HCT116 (cell line): Measurements from ENCODE around the gene PTGIS. TPM values are rescaled to one million over a fixed set of nuclear protein-coding genes. Genes with fewer than 3 reads are reported as not detected.

Experiments
- ATAC-seq: fragments of 200-7000 bp; cut with Tn5 transposase; 2 replicates; pipeline ENCODE4 v1.9.1; 2020; ENCODE audit warnings: mild to moderate bottlenecking, moderate library complexity
- BruUV-seq: library from RNA; stranded (reverse); fragments of 400-500 nt; replicated peaks from 2 replicates; lab custom pipeline; 2021; lab: Mats Ljungman, UMichigan
- CTCF ChIA-PET: fragments of 300-600 bp; sonication (Branson Sonifier 250); formaldehyde crosslinking; loops from one replicate; lab custom pipeline; 2021; ENCODE audit warnings: antibody characterized with exemption; lab: Charles Lee
- POLR2A ChIA-PET: fragments of 300-600, 350-600 bp; sonication (Branson Sonifier 250); formaldehyde crosslinking; loops from one replicate; lab custom pipeline; 2021; ENCODE audit warnings: antibody characterized with exemption; lab: Charles Lee
- RAD21 ChIA-PET, 2 experiments: fragments of 300-600 bp; sonication (Branson Sonifier 250); formaldehyde crosslinking; loops; one replicate each; lab custom pipeline; 2023; ENCODE audit warnings: low total read pairs in 2 of 2; ENCODE audit not compliant: uncharacterized antibody in 2 of 2, unreplicated experiment in 2 of 2, low non-redundant PET in 1 of 2; lab: Charles Lee
- DNase-seq: peaks from one replicate; pipeline ENCODE4 v3.0.0-alpha.2; 2010; ENCODE audit warnings: low read depth, low spot score
- H2AFZ ChIP-seq: fragments of 200-600 bp; shearing (Covaris generic), sonication (generic); 2 replicates; pipeline ENCODE4 v1.6.1; 2017; ENCODE audit warnings: low read depth, mixed run types, mixed read lengths, antibody characterized with exemption, low read length; ENCODE audit not compliant: poor library complexity, severe bottlenecking
- H3K27ac ChIP-seq: 2 replicates; pipeline ENCODE4 v1.5.1; 2012; ENCODE audit warnings: low read depth, low read length
- H3K27me3 ChIP-seq: fragments of 200-600 bp; sonication (generic); 2 replicates; pipeline ENCODE4 v1.6.1; 2016; ENCODE audit warnings: mixed run types, low read length, mixed read lengths; ENCODE audit not compliant: insufficient read depth
- H3K36me3 ChIP-seq, 2 experiments: fragments of 200-500 bp in 1 of 2; fragments of 200-600 bp in 1 of 2; sonication (Bioruptor generic) in 1 of 2; sonication (generic) in 1 of 2; 2 replicates each; pipeline versions ENCODE4 v1.5.1 to v1.6.1; 2014 to 2016; ENCODE audit warnings: low read length in 2 of 2, inconsistent platforms in 1 of 2, mixed read lengths in 1 of 2, mixed run types in 1 of 2; ENCODE audit not compliant: insufficient read depth in 2 of 2, control insufficient read depth in 1 of 2
- H3K4me1 ChIP-seq, 2 experiments: fragments of 200-600 bp in 1 of 2; sonication (generic) in 1 of 2; 2 replicates each; pipeline versions ENCODE4 v1.5.1 to v1.6.1; 2012 to 2017; ENCODE audit warnings: low read length in 2 of 2, inconsistent platforms in 1 of 2, mild to moderate bottlenecking in 1 of 2, mixed read lengths in 1 of 2, mixed run types in 1 of 2, moderate library complexity in 1 of 2; ENCODE audit not compliant: insufficient read depth in 2 of 2, control insufficient read depth in 1 of 2
- H3K4me2 ChIP-seq: fragments of 200-600 bp; sonication (generic); 2 replicates; pipeline ENCODE4 v1.6.1; 2017; ENCODE audit warnings: mixed run types, low read length, mixed read lengths
- H3K4me3 ChIP-seq, 2 experiments: fragments of 200-600 bp in 1 of 2; sonication (generic) in 1 of 2; replicated peaks in 1 of 2; 2 replicates each; pipeline ENCODE4 v1.5.1; 2011 to 2016; ENCODE audit warnings: low read length in 2 of 2, control low read depth in 1 of 2, low read depth in 1 of 2, mild to moderate bottlenecking in 1 of 2, mixed read lengths in 1 of 2, mixed run types in 1 of 2
- H3K79me2 ChIP-seq: fragments of 200-600 bp; sonication (generic); 2 replicates; pipeline ENCODE4 v1.6.1; 2017; ENCODE audit warnings: mild to moderate bottlenecking, mixed run types, low read length, moderate library complexity, mixed read lengths; ENCODE audit not compliant: insufficient read depth
- H3K9ac ChIP-seq: fragments of 200-600 bp; sonication (generic); 2 replicates; pipeline ENCODE4 v1.6.1; 2016; ENCODE audit warnings: low read length, mixed read lengths
- H3K9me2 ChIP-seq: fragments of 200-600 bp; sonication (generic), shearing (Covaris generic); 2 replicates; pipeline ENCODE4 v1.6.1; 2017; ENCODE audit warnings: mixed run types, mild to moderate bottlenecking, moderate library complexity; ENCODE audit not compliant: insufficient read depth
- H3K9me3 ChIP-seq, 2 experiments: fragments of 200-500 bp in 1 of 2; fragments of 200-600 bp in 1 of 2; sonication (Bioruptor generic) in 1 of 2; sonication (generic) in 1 of 2; 2 replicates each; pipeline ENCODE4 v1.6.1; 2014 to 2017; ENCODE audit warnings: low read length in 2 of 2, mixed read lengths in 2 of 2, inconsistent platforms in 1 of 2, low read depth in 1 of 2, mild to moderate bottlenecking in 1 of 2, mixed run types in 1 of 2, moderate library complexity in 1 of 2; ENCODE audit not compliant: control insufficient read depth in 1 of 2, insufficient read depth in 1 of 2
- H4K20me1 ChIP-seq: fragments of 200-600 bp; sonication (generic), shearing (Covaris generic); 2 replicates; pipeline ENCODE4 v1.6.1; 2017; ENCODE audit warnings: mixed run types, mild to moderate bottlenecking, moderate library complexity; ENCODE audit not compliant: insufficient read depth
- ELF1 ChIP-seq: IDR thresholded peaks from 2 replicates; pipeline ENCODE4 v1.6.1; 2012; ENCODE audit warnings: low read depth, borderline replicate concordance
- EZH2 ChIP-seq: fragments of 200-600 bp; sonication (generic); IDR thresholded peaks from 2 replicates; pipeline ENCODE4 v1.6.1; 2017; ENCODE audit warnings: antibody characterized with exemption, mixed run types
- EZH2phosphoT487 ChIP-seq: fragments of 200-600 bp; IDR thresholded peaks from 2 replicates; pipeline ENCODE4 v1.6.1; 2018; ENCODE audit warnings: antibody characterized with exemption, borderline replicate concordance
- JUND ChIP-seq: IDR thresholded peaks from 2 replicates; pipeline ENCODE4 v1.6.1; 2012
- POLR2A ChIP-seq: IDR thresholded peaks from 2 replicates; pipeline ENCODE4 v1.7.0; 2011; ENCODE audit warnings: borderline replicate concordance; ENCODE audit not compliant: insufficient read depth, insufficient read length; ENCODE audit errors: extremely low read depth
- POLR2AphosphoS5 ChIP-seq: IDR thresholded peaks from 2 replicates; pipeline ENCODE4 v1.6.1; 2011; ENCODE audit warnings: mild to moderate bottlenecking, low read depth, low read length, moderate library complexity
- SIN3A ChIP-seq: IDR thresholded peaks from 2 replicates; pipeline ENCODE4 v1.6.1; 2012; ENCODE audit warnings: low read depth
- SP1 ChIP-seq: IDR thresholded peaks from 2 replicates; pipeline ENCODE4 v1.6.1; 2012; ENCODE audit warnings: low read depth
- YY1 ChIP-seq: IDR thresholded peaks from 2 replicates; pipeline ENCODE4 v1.6.1; 2011; ENCODE audit warnings: low read length, low read depth, moderate library complexity, mild to moderate bottlenecking; ENCODE audit not compliant: insufficient replicate concordance; ENCODE audit errors: extremely low read depth
- ZBTB33 ChIP-seq: IDR thresholded peaks from 2 replicates; pipeline ENCODE4 v1.6.1; 2011; ENCODE audit warnings: mild to moderate bottlenecking, low read length, moderate library complexity; ENCODE audit not compliant: insufficient replicate concordance; ENCODE audit errors: extremely low read depth
- ZNF274 ChIP-seq: fragments of 200-500 bp; sonication (Bioruptor generic); IDR thresholded peaks from 2 replicates; pipeline ENCODE4 v1.6.1; 2014; ENCODE audit warnings: mild to moderate bottlenecking, low read depth, low read length, inconsistent platforms
- intact Hi-C: fragments of 100-400 bp; cut with micrococcal nuclease; formaldehyde crosslinking; loops from 2 replicates; pipeline ENCODE4 v1.10.0; 2022
- total RNA-seq: library from RNA; stranded (reverse); gene quantifications from one replicate; pipeline ENCODE4 v1.2.1, GENCODE V29; 2021; ENCODE audit not compliant: unreplicated experiment

Gene PTGIS
- total RNA-seq, 1 experiment from 2014 or later: 0.25 TPM

GRCh38 chr20:49529470-49529869 is 38.5 kb downstream of the PTGIS start:
- H3K4me2 ChIP-seq: no peak overlapping the region
- H3K79me2 ChIP-seq: no peaks in the 10 kb centered on the region
- ChIA-PET CTCF (no interaction called here), RAD21 (no interaction called here), POLR2A (no interaction called here)
- no TSS peak for BruUV-seq
- no peak overlapping the region for H2AFZ ChIP-seq
- H3K4me3 ChIP-seq: no peak overlapping the region
- H3K36me3 ChIP-seq: no peaks in the 10 kb centered on the region
- H3K27ac ChIP-seq: no peak overlapping the region
- H3K9me3 ChIP-seq: no peaks in the 10 kb centered on the region
- H3K27me3 ChIP-seq: no peaks in the 10 kb centered on the region
- no peaks in the 10 kb centered on the region; a peak in 1 of 4 replicates for H3K4me1 ChIP-seq
- H3K9ac ChIP-seq: no peak overlapping the region
- no peaks in the 10 kb centered on the region for H4K20me1 ChIP-seq
- no peaks in the 10 kb centered on the region for H3K9me2 ChIP-seq
- no peak for ATAC-seq
- no peak for DNase-seq
- TF ChIP-seq POLR2AphosphoS5 (no peak), POLR2A (no peak), ELF1 (no peak)
- intact Hi-C loops: no loop called here

DNA sequence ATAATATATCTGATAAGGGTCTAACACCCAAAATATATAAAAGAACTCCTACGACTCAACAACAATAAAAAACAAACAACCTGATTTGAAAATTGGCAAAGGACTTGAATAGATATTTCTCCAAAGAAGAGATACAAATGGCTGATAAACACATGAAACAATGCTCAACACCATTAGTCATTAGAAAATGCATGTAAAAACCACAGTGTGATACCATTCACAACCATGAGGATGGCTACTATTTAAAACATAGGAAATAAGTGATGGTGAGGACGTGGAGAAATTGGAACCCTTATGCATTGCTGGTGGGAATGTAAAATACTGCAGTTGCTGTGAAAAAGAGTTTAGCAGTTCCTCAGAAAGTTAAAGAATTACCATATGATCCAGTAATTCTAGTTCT is 41.4 kb downstream of the PTGIS start:
- no TSS peak for BruUV-seq
- DNase-seq (no peak), ATAC-seq (no peak)
- Histone ChIP-seq H3K4me2 (no peak overlapping the region), H3K9me3 (no peaks in the 10 kb centered on the region), H2AFZ (no peak overlapping the region), H3K27me3 (no peaks in the 10 kb centered on the region), H4K20me1 (no peaks in the 10 kb centered on the region), H3K9ac (no peak overlapping the region), H3K79me2 (no peaks in the 10 kb centered on the region), H3K4me3 (no peak overlapping the region), H3K27ac (no peak overlapping the region), H3K36me3 (no peaks in the 10 kb centered on the region), H3K9me2 (no peaks in the 10 kb centered on the region), H3K4me1 (no peaks in the 10 kb centered on the region; a peak in 1 of 4 replicates)
- intact Hi-C loops: no loop called here
- TF ChIP-seq EZH2phosphoT487 (no peak), SP1 (no peak), JUND (no peak), POLR2AphosphoS5 (no peak), EZH2 (no peak), ZNF274 (no peak), ZBTB33 (no peak), YY1 (no peak), ELF1 (no peak), SIN3A (no peak)
- RAD21 ChIA-PET: no interaction called here
- CTCF ChIA-PET: no interaction called here
- POLR2A ChIA-PET: no interaction called here
